ENCODE data around the gene RAB3A. TPM values are rescaled to one million over a fixed set of nuclear protein-coding genes. Genes with fewer than 3 reads are reported as not detected.
A peak's percentile ranks its signal among the peaks of the same experiment; 100 is the strongest.

Gene RAB3A
- 10 to 100 TPM in 2 of 5 experiments, 1 to 10 TPM in 3; 5.7 to 16.7 (median 8.8) TPM for total RNA-seq
- 1 to 10 TPM; 1.9 to 3.3 TPM for polyA plus RNA-seq
- total RNA-seq = 11.7 reads per million, percentile 39 among the genes with 10 or more reads in this experiment

DNA sequence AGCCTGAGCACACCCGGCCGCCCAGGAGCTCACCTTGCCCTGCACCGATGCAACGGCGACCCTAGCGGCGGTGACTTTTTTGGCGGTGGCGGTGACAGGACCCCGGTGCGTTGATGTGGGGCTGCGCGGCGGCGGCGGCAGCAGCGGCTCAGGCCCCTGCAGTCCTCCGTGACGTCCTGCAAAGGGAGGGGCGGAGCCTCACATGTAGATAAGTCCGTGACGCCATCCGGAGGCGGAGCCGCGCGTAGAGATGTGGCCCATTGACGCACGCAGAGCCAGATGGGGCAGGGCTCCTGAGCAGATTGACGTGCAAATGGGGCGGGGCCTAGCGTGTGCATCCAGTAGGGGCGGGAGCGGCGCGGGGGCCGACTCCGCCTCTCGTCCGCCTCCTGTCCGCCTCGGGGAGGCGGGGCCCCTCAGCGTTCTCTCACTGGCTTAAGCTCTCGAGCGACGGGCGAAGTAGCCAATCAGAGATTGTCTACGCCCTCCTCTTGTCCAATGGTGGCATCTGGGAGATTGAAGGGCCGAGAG, at the start of gene RAB3A:
Gene RAB3A (minus strand): TSS at position 180 of the 531 bp plus-strand sequence. CDS start 1,302 bp downstream, outside the sequence.
- POLR2A ChIA-PET = interaction anchor here (1.0 to 4.5 kb wide), 8 partner anchors 11 to 215 kb away, joined by 3 to 50 read pairs (median 6); partner anchors contain the start of genes JUND, MPV17L2 and SSBP4
- ATAC-seq = peak; percentile 95
- DNase-seq = peak; percentile 95 to 100 (median 99)
- H3K27me3 ChIP-seq (ENCODE audit: control insufficient read depth in 2 of 2, insufficient read depth in 2 of 2, low read length in 2 of 2) = no peaks in the 10 kb centered on the region
- Mint-ChIP-seq H3K27me3 (peaks cover 0 to 8% (median 0%) of the 10 kb centered on the region in 5 donors), H3K4me3 (peak within 1 kb of the TSS; percentile 83 to 98 (median 96)), H3K27ac (peak within 1 kb of the TSS; percentile 87 to 99 (median 97)), H3K36me3 (peaks cover 0 to 6% (median 0%) of the 10 kb centered on the region in 5 donors), H3K9me3 (peaks cover 0 to 3% (median 0%) of the 10 kb centered on the region in 11 donors), H3K4me1 (peaks cover 11 to 26% (median 22%) of the 10 kb centered on the region in 7 donors)
- peak within 1 kb of the TSS; percentile 90 for H3K4me3 ChIP-seq (ENCODE audit: low read length)
- H3K36me3 ChIP-seq (ENCODE audit: control insufficient read depth in 2 of 3, insufficient read depth in 3 of 3, low read length in 3 of 3) = peaks cover 0 to 12% (median 0%) of the 10 kb centered on the region in 3 experiments
- peaks cover 15 to 16% of the 10 kb centered on the region in 2 donors for H3K4me1 ChIP-seq (ENCODE audit: control insufficient read depth in 2 of 2, insufficient read depth in 2 of 2, low read length in 2 of 2)
- no peaks in the 10 kb centered on the region for H3K9me3 ChIP-seq (ENCODE audit: control insufficient read depth in 2 of 3, low read length in 3 of 3)
- H3K27ac ChIP-seq (ENCODE audit: low read depth, low read length) = peak within 1 kb of the TSS; percentile 85
- CTCF ChIA-PET = interaction anchor here (1.0 to 8.2 kb wide), 3 partner anchors 48 to 76 kb away, joined by 3 to 95 read pairs (median 3); a partner anchor contains a TSS
- intact Hi-C loops (cut with micrococcal nuclease) = loop anchor here (1.0 to 2.0 kb wide), 12 partner anchors 12 to 988 kb away; partner anchors contain the start of genes LSM4 (in 2 of the 2), BORCS8 (in 1 of the 2), ELL (in 1 of the 2) and IFI30 (in 1 of the 2)

DNA sequence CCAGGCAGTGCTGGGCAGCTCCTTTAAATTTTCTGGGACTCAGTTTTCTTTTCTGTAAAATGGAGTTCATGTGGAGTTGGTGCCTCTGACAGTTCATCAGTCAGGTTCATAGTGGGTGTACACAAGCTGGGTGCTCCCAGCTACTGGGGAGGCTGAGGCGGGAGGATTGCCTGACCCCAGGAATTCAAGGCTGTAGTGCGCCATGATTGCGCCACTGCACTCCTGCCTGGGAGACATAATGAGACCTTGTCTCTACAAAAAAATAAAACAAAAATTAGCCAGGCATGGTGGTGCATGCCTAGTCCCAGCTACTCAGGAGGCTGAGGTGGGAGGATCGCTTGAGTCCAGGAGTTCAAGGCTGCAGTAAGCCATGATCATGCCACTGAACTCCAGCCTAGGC, 49.3 kb upstream of the RAB3A start:
- no peaks in the 10 kb centered on the region for H3K36me3 Mint-ChIP-seq
- H3K27ac Mint-ChIP-seq = no peak overlapping the region
- H3K4me1 Mint-ChIP-seq = peaks cover 0 to 7% (median 5%) of the 10 kb centered on the region in 7 donors
- no peak overlapping the region for H3K4me3 Mint-ChIP-seq
- CTCF ChIA-PET = interaction anchor here (0.8 to 7.4 kb wide), 10 partner anchors 8 to 191 kb away, joined by 3 to 95 read pairs (median 6); partner anchors contain the start of genes MPV17L2 and RAB3A
- ATAC-seq (no peak), DNase-seq (no peak)
- no peaks in the 10 kb centered on the region for H3K27me3 ChIP-seq (ENCODE audit: control insufficient read depth in 2 of 2, insufficient read depth in 2 of 2, low read length in 2 of 2)
- no peaks in the 10 kb centered on the region for H3K4me1 ChIP-seq (ENCODE audit: control insufficient read depth in 2 of 2, insufficient read depth in 2 of 2, low read length in 2 of 2)
- POLR2A ChIA-PET = interaction anchor here (1.0 to 1.8 kb wide), 3 partner anchors 16 to 93 kb away, joined by 4 to 5 read pairs (median 5); partner anchors contain the start of gene RAB3A
- peaks cover 22 to 35% (median 34%) of the 10 kb centered on the region in 5 donors for H3K27me3 Mint-ChIP-seq
- H3K36me3 ChIP-seq (ENCODE audit: control insufficient read depth in 2 of 3, insufficient read depth in 3 of 3, low read length in 3 of 3) = no peaks in the 10 kb centered on the region
- H3K27ac ChIP-seq (ENCODE audit: low read depth, low read length) = no peak overlapping the region
- no peaks in the 10 kb centered on the region for H3K9me3 ChIP-seq (ENCODE audit: control insufficient read depth in 2 of 3, low read length in 3 of 3)
- H3K9me3 Mint-ChIP-seq = no peaks in the 10 kb centered on the region
- intact Hi-C loops (cut with micrococcal nuclease) = no loop called here
- H3K4me3 ChIP-seq (ENCODE audit: low read length) = no peak overlapping the region

GRCh38 chr19:18252370-18252717, 48.5 kb upstream of the RAB3A start:
- CTCF ChIA-PET = interaction anchor here (0.6 to 7.4 kb wide), 22 partner anchors 9 to 747 kb away, joined by 3 to 95 read pairs (median 5); partner anchors contain the start of genes MPV17L2 and RAB3A
- Mint-ChIP-seq H3K9me3 (no peaks in the 10 kb centered on the region), H3K27me3 (peaks cover 22 to 36% (median 34%) of the 10 kb centered on the region in 5 donors), H3K4me1 (peaks cover 0 to 7% (median 5%) of the 10 kb centered on the region in 7 donors), H3K36me3 (no peaks in the 10 kb centered on the region), H3K4me3 (no peak overlapping the region), H3K27ac (no peak overlapping the region)
- POLR2A ChIA-PET = interaction anchor here (1.0 to 1.8 kb wide), 4 partner anchors 17 to 392 kb away, joined by 3 to 6 read pairs (median 4); partner anchors contain the start of genes MPV17L2 and RPL18A
- H3K27ac ChIP-seq (ENCODE audit: low read depth, low read length) = no peak overlapping the region
- no peaks in the 10 kb centered on the region for H3K36me3 ChIP-seq (ENCODE audit: control insufficient read depth in 2 of 3, insufficient read depth in 3 of 3, low read length in 3 of 3)
- no peaks in the 10 kb centered on the region for H3K4me1 ChIP-seq (ENCODE audit: control insufficient read depth in 2 of 2, insufficient read depth in 2 of 2, low read length in 2 of 2)
- no peak overlapping the region for H3K4me3 ChIP-seq (ENCODE audit: low read length)
- intact Hi-C loops (cut with micrococcal nuclease) = loop anchor here (1.0 kb wide), 6 partner anchors 48 to 314 kb away; partner anchors contain the start of gene RAB3A (in 1 of the 2)
- no peaks in the 10 kb centered on the region for H3K9me3 ChIP-seq (ENCODE audit: control insufficient read depth in 2 of 3, low read length in 3 of 3)
- no peak for ATAC-seq
- DNase-seq = no peak
- no peaks in the 10 kb centered on the region for H3K27me3 ChIP-seq (ENCODE audit: control insufficient read depth in 2 of 2, insufficient read depth in 2 of 2, low read length in 2 of 2)

DNA sequence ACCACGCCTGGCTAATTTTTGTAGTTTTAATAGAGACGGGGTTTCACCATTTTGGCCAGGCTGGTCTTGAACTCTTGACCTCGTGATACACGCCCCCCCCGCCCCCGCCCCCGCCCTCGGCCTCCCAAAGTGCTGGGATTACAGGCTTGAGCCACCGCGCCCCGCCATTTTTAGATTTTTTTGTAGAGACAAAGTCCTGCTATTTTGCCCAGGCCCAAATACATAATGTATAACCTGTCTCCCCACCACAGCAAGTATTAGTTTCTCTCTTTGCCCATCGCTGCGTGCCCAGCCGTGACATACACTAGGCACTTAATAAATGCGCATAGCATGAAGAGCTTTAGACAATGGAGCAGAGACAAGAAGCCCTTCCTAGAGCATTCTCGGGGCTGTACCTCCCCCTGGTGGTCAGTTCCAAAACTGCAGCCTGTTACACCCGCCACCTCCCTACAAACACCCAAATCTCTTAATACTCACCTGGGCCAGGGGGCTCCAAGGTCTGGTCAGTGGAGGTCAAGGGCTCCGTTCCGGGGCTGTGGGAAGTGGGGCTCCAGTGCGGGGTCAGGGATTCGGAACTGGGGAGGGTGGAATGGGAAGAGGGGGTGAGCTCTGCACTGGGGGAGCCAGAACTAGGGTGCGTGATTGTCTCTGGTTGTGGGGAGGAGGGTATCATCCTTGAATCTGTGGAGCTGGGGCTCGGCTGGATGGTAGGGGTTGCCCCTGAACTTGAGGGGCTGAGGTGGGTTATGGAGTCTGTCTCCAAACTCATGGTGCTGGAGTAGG, 47.9 kb upstream of the RAB3A start:
- Histone ChIP-seq H3K4me1 (ENCODE audit: control insufficient read depth in 2 of 2, insufficient read depth in 2 of 2, low read length in 2 of 2) (no peaks in the 10 kb centered on the region), H3K9me3 (ENCODE audit: control insufficient read depth in 2 of 3, low read length in 3 of 3) (no peaks in the 10 kb centered on the region), H3K4me3 (ENCODE audit: low read length) (no peak overlapping the region), H3K27me3 (ENCODE audit: control insufficient read depth in 2 of 2, insufficient read depth in 2 of 2, low read length in 2 of 2) (no peaks in the 10 kb centered on the region), H3K36me3 (ENCODE audit: control insufficient read depth in 2 of 3, insufficient read depth in 3 of 3, low read length in 3 of 3) (no peaks in the 10 kb centered on the region), H3K27ac (ENCODE audit: low read depth, low read length) (no peak overlapping the region)
- ChIA-PET POLR2A (interaction anchor here (1.0 to 1.8 kb wide), 4 partner anchors 17 to 392 kb away, joined by 3 to 6 read pairs (median 4); partner anchors contain the start of genes MPV17L2 and RPL18A), CTCF (interaction anchor here (0.5 to 7.4 kb wide), 25 partner anchors 9 to 747 kb away, joined by 3 to 95 read pairs (median 4); partner anchors contain the start of genes MPV17L2 and RAB3A)
- peak; percentile 90 for ATAC-seq
- H3K9me3 Mint-ChIP-seq = no peaks in the 10 kb centered on the region
- peak overlapping the region in 2 of 9 donors; percentile 2 to 62 for H3K27ac Mint-ChIP-seq
- no peaks in the 10 kb centered on the region for H3K36me3 Mint-ChIP-seq
- H3K4me1 Mint-ChIP-seq = peaks cover 0 to 7% (median 5%) of the 10 kb centered on the region in 7 donors
- peak; percentile 65 to 87 (median 77) for DNase-seq
- intact Hi-C loops (cut with micrococcal nuclease) = loop anchor here (1.0 to 2.0 kb wide), 10 partner anchors 43 to 313 kb away; partner anchors contain the start of gene RAB3A (in 1 of the 2)
- peaks cover 22 to 36% (median 34%) of the 10 kb centered on the region in 5 donors for H3K27me3 Mint-ChIP-seq
- no peak overlapping the region for H3K4me3 Mint-ChIP-seq

DNA sequence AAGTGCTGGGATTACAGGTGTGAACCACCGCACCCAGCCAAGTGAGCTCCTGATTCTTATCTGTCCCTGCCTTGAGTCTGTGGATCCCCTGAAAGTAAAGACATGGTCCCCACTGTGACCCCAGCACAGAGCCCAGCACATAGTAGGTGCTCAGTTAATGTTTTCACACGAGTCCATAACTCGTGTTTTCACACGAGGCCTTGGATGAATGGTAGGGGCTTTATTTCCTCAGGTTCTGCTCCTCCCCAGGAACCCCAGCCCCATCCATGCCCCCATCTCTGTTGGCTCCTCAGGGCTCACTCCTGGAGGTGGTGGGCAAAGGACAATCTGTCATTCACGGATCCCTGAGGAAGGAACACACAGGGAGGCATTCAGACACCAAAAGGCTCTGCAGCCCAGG, 46.0 kb upstream of the RAB3A start:
- intact Hi-C loops (cut with micrococcal nuclease) = loop anchor here in 1 of 2 donors (2.0 kb wide), 1 partner anchor 253 kb away; no protein-coding TSS in a partner anchor
- ChIA-PET CTCF (interaction anchor here (0.6 to 7.4 kb wide), 6 partner anchors 13 to 313 kb away, joined by 3 to 95 read pairs (median 4); partner anchors contain the start of genes MPV17L2 and RAB3A), POLR2A (interaction anchor here (1.0 to 1.6 kb wide), 3 partner anchors 27 to 88 kb away, joined by 4 to 5 read pairs (median 4); no protein-coding TSS in a partner anchor)

GRCh38 chr19:18245297-18245696, 41.5 kb upstream of the RAB3A start:
- no peak for ATAC-seq
- Histone ChIP-seq H3K4me3 (ENCODE audit: low read length) (no peak overlapping the region), H3K27me3 (ENCODE audit: control insufficient read depth in 2 of 2, insufficient read depth in 2 of 2, low read length in 2 of 2) (no peaks in the 10 kb centered on the region), H3K4me1 (ENCODE audit: control insufficient read depth in 2 of 2, insufficient read depth in 2 of 2, low read length in 2 of 2) (no peaks in the 10 kb centered on the region), H3K27ac (ENCODE audit: low read depth, low read length) (no peak overlapping the region), H3K9me3 (ENCODE audit: control insufficient read depth in 2 of 3, low read length in 3 of 3) (no peaks in the 10 kb centered on the region), H3K36me3 (ENCODE audit: control insufficient read depth in 2 of 3, insufficient read depth in 3 of 3, low read length in 3 of 3) (no peaks in the 10 kb centered on the region)
- no peak overlapping the region for H3K4me3 Mint-ChIP-seq
- DNase-seq = no peak
- H3K4me1 Mint-ChIP-seq = peaks cover 0 to 1% (median 0%) of the 10 kb centered on the region in 7 donors
- no peaks in the 10 kb centered on the region for H3K9me3 Mint-ChIP-seq
- H3K27ac Mint-ChIP-seq = no peak overlapping the region
- no peaks in the 10 kb centered on the region for H3K36me3 Mint-ChIP-seq
- POLR2A ChIA-PET = no interaction called here
- H3K27me3 Mint-ChIP-seq = peaks cover 0 to 4% (median 0%) of the 10 kb centered on the region in 5 donors
- CTCF ChIA-PET = interaction anchor here (1.2 kb wide), 1 partner anchor 165 kb away, joined by 6 read pairs; no protein-coding TSS in a partner anchor
- intact Hi-C loops (cut with micrococcal nuclease) = no loop called here

More for the DNA sequence above, 46.0 kb upstream of the RAB3A start:
- Histone ChIP-seq H3K36me3 (ENCODE audit: control insufficient read depth in 2 of 3, insufficient read depth in 3 of 3, low read length in 3 of 3) (no peaks in the 10 kb centered on the region), H3K27ac (ENCODE audit: low read depth, low read length) (no peak overlapping the region), H3K27me3 (ENCODE audit: control insufficient read depth in 2 of 2, insufficient read depth in 2 of 2, low read length in 2 of 2) (no peaks in the 10 kb centered on the region), H3K4me3 (ENCODE audit: low read length) (no peak overlapping the region), H3K4me1 (ENCODE audit: control insufficient read depth in 2 of 2, insufficient read depth in 2 of 2, low read length in 2 of 2) (no peaks in the 10 kb centered on the region), H3K9me3 (ENCODE audit: control insufficient read depth in 2 of 3, low read length in 3 of 3) (no peaks in the 10 kb centered on the region)
- H3K36me3 Mint-ChIP-seq = no peaks in the 10 kb centered on the region
- H3K4me3 Mint-ChIP-seq = no peak overlapping the region
- H3K27ac Mint-ChIP-seq = no peak overlapping the region
- H3K9me3 Mint-ChIP-seq = no peaks in the 10 kb centered on the region
- peaks cover 22 to 30% (median 29%) of the 10 kb centered on the region in 5 donors for H3K27me3 Mint-ChIP-seq
- ATAC-seq (no peak), DNase-seq (no peak)
- H3K4me1 Mint-ChIP-seq = peaks cover 0 to 6% (median 4%) of the 10 kb centered on the region in 7 donors

All from naive thymus-derived CD4-positive, alpha-beta T cell (primary cell).